Stimulated activated CD4-positive, alpha-beta T cell treated with anti-CD3 and anti-CD28 coated beads, Interleukin-1b, Interleukin-23, amount 100 ng/mL, for 24 hours (primary cell): Measurements from ENCODE around the gene POLR2A.

Source experiments
- DNase-seq, 4 experiments: peaks; one replicate each; pipeline ENCODE4 v3.0.0-alpha.2; 2020; ENCODE audit warnings: low read depth in 4 of 4, low spot score in 1 of 4

POLR2A gene

GRCh38 chr17:7502987-7503386 is 18.8 kb downstream of the POLR2A start:
- DNase-seq = no peak

DNA sequence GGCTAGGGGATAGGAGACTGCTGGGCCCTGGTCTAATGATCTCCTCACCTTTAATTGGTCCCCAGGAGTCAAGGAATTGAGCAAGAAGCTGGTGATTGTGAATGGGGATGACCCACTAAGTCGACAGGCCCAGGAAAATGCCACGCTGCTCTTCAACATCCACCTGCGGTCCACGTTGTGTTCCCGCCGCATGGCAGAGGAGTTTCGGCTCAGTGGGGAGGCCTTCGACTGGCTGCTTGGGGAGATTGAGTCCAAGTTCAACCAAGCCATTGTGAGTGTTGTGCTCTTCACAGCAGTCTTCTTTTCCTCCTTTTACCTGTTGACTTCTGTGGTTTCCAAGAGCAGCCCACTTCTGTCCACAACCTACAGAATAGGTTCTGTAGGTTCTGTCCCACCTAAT is 19.4 kb downstream of the POLR2A start:
- no peak for DNase-seq

DNA sequence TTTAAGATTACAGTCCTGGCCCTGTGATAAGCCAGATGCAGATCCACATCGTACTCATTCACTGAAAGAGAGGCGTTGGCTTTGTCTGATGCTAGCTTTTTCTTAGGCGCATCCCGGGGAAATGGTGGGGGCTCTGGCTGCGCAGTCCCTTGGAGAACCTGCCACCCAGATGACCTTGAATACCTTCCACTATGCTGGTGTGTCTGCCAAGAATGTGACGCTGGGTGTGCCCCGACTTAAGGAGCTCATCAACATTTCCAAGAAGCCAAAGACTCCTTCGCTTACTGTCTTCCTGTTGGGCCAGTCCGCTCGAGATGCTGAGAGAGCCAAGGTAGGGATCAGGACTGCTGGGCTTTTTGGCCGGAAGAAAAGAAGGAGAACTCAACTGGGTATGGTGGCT is 24.0 kb downstream of the POLR2A start:
- DNase-seq = no peak

DNA sequence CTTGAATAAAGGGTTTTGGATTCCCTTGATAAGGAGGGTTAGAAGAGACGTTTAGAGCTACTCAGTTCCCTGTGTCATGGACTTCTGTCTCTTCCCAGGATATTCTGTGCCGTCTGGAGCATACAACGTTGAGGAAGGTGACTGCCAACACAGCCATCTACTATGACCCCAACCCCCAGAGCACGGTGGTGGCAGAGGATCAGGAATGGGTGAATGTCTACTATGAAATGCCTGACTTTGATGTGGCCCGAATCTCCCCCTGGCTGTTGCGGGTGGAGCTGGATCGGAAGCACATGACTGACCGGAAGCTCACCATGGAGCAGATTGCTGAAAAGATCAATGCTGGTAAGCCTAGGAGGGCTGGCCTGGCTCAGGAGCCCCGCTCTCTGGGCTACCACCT is 24.7 kb downstream of the POLR2A start:
- DNase-seq = no peak

- DNase-seq = no peak
Observed at GRCh38 chr17:7509937-7510336, 25.8 kb downstream of the POLR2A start.

GRCh38 chr17:7511108-7511507 is 26.9 kb downstream of the POLR2A start:
- DNase-seq = no peak

- DNase-seq = no peak
Observed at GRCh38 chr17:7512105-7512504, 27.9 kb downstream of the POLR2A start.

DNA sequence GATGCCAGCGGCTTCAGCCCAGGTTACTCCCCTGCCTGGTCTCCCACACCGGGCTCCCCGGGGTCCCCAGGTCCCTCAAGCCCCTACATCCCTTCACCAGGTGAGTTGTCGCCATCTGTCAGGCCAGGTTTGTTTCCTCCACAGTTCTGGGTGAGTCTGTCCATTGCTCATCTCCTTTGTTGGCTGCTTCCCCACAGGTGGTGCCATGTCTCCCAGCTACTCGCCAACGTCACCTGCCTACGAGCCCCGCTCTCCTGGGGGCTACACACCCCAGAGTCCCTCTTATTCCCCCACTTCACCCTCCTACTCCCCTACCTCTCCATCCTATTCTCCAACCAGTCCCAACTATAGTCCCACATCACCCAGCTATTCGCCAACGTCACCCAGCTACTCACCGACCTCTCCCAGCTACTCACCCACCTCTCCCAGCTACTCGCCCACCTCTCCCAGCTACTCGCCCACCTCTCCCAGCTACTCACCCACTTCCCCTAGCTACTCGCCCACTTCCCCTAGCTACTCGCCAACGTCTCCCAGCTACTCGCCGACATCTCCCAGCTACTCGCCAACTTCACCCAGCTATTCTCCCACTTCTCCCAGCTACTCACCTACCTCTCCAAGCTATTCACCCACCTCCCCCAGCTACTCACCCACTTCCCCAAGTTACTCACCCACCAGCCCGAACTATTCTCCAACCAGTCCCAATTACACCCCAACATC is 28.8 kb downstream of the POLR2A start:
- no peak for DNase-seq

DNA sequence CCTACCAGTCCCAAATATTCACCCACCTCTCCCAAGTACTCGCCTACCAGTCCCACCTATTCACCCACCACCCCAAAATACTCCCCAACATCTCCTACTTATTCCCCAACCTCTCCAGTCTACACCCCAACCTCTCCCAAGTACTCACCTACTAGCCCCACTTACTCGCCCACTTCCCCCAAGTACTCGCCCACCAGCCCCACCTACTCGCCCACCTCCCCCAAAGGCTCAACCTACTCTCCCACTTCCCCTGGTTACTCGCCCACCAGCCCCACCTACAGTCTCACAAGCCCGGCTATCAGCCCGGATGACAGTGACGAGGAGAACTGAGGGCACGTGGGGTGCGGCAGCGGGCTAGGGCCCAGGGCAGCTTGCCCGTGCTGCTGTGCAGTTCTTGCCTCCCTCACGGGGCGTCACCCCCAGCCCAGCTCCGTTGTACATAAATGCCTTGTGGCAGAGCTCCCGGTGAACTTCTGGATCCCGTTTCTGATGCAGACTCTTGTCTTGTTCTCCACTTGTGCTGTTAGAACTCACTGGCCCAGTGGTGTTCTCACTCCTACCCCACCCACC is 29.8 kb downstream of the POLR2A start:
- DNase-seq = no peak

DNA sequence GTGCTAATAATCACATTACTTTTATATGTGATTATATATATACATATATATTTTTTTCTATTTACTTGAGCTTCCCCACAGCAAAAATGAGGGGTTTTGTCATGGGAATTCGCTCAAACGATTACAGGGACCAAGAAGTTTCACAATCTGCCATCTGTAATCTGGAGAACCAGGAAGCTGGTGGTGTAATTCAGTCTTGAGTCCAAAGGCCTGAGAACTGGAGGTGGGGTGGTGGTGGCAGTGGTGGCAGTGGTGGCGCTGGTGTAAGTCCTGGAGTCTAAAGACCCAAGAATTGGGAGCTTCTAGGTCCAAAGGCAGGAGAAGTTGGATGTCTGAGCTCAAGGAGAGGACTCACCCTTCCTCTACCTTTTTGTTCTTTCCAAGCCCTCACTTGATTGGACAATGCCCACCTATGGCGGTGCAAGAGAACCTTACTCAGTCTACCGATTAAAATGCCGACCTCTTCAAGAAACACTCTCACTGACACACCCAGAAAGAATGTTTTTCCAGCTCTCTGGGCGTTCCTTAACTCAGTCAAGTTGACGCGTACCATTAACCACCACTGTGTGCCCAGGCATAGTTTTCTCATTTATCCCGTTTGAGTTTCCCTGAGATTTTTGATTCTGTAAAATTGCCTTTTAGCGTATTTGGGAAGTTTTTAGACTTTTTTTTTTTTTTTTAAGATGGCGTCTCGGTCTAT is 31.9 kb downstream of the POLR2A start:
- no peak for DNase-seq

- peak in 3 of 4 experiments; percentile 20 to 40 (median 33) for DNase-seq
Observed at GRCh38 chr17:7523033-7523432, 38.9 kb downstream of the POLR2A start.

GRCh38 chr17:7528842-7529241 is 44.7 kb downstream of the POLR2A start:
- DNase-seq = no peak

DNA sequence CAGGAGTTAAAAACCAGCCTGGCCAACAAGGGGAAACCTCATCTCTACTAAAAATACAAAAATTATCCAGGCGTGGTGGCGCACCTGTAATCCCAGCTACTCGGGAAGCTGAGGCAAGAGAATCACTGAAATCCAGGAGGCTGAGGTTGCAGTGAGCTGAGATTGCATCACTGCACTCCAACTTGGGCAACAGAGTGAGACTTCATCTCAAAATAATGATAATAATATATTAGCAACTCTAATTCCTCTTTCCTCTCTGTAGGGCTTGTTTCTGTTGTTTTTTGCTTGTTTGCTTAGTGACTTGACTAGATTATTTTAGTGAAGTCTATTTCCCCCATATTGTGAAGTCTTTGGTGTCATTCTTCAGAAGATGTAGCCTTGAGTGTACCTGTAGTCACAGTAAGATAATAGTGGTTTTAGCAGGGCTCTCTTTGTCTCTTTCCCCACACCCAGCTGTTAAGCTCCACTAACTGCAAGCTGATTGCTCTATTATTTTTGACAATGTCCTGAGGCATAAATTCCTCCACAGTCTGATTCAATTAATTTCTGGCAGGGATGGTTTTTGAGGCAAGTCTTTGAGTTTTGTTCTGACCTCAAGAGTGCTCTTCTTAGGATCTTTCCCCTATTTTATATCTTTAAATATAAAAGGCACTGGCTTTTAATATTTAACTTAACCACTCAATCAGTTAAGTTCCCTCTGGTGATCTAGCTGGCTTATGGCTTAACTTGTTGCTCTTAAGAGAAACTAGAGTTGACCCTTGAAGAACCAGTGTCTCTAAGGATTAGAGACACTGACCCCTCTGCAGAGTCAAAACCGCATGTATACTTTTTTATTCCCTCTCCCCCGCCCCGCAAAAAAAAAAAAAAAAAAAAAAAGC is 46.1 kb downstream of the POLR2A start:
- DNase-seq = no peak

DNA sequence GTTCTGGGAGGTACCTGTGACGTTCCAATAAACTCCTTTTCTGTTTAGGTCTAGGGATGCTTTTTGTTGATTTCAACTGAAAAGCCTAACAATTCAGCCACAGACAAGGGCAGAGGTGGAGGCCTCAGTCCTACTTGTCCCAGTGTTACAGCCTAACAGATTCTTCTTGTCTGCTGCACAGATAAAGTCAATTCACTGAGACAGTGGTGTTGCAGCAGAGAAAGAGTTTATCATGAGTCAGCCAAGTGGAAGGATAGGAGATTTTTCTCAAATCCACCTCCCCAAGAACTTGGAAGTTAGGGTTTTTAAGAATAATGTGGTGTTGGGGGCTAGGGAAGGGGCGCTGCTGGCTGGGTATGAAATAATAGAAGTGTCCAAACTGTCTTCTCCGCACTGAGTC is 53.9 kb downstream of the POLR2A start:
- no peak for DNase-seq

DNA sequence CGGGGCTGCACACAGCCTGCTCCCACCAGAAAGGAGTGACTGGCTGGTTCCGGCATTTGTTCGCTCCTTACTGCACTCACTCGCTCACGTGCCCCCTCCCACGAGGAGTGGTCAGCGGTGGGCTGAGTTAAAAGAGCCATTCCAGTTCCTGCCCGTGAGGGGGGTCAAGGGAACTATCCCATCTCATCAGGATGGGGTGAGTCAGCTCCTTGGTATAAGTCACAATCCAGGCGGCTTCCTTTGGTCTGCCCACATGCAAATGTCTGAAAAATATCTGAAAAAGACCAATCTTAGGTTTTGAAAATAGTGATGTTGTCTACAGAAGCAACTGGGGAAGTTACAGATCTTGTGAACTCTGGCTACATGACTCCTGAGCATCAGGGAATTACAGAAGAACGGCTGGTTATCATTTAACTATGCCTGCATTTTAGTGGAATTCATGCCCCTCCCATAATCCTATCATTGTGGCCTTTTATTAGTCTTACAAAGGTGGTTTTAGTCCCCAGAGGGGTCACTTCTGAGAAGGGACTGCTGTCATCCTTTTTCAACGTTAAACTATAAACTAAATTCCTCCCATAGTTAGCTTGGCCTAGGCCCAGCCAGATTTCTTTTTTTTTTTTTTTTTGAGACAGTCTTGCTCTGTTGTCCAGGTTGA is 54.9 kb downstream of the POLR2A start:
- no peak for DNase-seq

DNA sequence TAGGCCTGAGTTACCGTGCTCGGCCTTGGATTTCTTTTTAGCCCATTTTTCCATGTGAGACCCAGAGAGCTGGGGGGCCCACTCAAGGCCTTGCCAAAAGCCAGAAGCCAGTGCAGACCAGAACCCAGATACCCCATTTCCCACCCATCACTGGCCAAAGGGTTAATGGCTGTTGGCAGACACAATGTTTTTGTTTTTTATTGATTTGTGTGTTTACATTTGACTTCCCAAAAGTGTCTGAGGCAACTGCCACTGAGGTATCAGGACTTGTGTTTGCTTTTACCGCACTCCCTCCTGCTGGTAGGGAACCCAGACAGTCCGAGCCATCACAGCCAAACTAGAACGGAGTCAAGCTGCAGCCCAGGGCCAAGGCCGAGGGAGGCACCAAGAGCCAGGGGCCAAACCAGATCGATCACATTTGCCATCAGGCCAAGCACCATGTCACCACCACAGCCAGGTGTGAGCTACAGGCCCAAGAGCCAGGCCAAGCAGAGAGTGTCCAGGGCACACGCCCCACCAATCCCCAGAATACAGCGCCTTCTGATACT is 57.0 kb downstream of the POLR2A start:
- no peak for DNase-seq

DNA sequence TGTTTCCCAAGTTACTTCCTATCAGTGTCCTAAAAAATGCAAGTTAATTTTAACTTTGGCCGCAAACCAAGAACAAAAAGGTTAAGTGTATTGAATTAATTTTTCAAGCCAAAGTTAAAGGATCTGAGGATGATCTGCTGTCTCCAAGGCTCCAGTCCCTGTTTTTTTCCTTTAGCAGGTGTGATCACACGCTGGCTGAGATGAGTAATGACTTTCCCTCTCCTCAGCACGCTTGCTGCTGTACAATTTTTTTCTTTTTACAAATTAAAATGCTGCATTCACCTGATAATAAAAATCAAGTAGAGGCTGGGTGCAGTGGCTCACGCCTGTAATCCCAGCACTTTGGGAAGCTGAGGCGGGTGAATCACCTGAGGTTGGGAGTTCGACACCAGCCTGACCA is 60.7 kb downstream of the POLR2A start:
- DNase-seq = no peak

GRCh38 chr17:7548585-7549400 is 64.6 kb downstream of the POLR2A start, which contains the start of gene TNFSF12:
TNFSF12 (plus strand) TSS chr17:7549058; CDS start chr17:7549154, 96 bp downstream.
- DNase-seq = peak in 2 of 4 experiments; percentile 28 to 38
